GM19455 (cell line): ENCODE data around the gene SLC5A5.
"Not testable (repeated sequence)": the region's sequence is repeated elsewhere in the genome, so short reads cannot be mapped to it uniquely, and the experiment has no call there.

Experiments used
- ATAC-seq: cut with Tn5 transposase; IDR thresholded peaks from one replicate; pipeline ENCODE4 v1.9.1; 2021; ENCODE audit not compliant: unreplicated experiment

SLC5A5 gene

GRCh38 chr19:17918151-17918550 is 46.4 kb downstream of the SLC5A5 start:
- not testable (repeated sequence) for ATAC-seq

- ATAC-seq = not testable (repeated sequence)
Observed at GRCh38 chr19:17919122-17919521, 47.4 kb downstream of the SLC5A5 start.

DNA sequence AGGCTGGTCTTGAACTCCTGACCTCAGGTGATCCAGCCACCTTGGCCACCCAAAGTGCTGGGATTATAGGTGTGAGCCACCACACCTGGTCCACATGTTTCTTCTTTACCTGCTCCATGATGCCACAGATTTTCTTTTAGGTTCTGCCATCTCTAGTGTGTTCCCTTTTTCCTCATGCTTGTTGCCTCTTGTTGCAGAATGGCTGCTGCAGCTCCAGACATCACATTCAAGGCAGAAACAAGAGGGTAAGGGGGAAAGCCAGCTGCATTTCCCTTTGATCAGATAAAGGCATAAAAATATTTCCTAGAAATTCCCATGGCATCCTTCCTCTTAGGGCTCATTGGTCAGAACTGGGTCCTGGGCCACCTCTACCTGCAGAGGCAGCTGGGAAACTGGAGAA is 48.8 kb downstream of the SLC5A5 start:
- ATAC-seq = no peak

GRCh38 chr19:17922138-17922537 is 50.4 kb downstream of the SLC5A5 start:
- no peak for ATAC-seq

DNA sequence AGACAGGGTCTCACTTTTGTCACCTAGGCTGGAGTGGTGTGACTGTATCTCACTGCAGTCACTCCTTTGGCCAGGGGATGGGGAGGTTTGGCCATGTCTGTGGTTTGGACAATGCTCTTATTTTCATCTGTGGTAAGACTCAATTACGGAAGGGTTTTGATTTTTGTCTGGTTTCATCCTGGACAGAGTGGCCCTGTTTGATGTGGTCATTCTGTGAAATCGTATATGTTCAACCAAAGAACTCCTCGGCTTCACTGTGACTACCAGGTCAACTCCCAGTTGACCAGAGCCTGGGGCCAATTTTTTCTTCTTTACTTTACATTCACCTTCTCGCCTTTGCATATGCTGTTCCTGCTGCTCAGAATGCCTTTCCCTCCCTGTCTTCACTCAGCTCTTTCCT is 54.3 kb downstream of the SLC5A5 start:
- ATAC-seq = no peak

GRCh38 chr19:17929056-17929455 is 57.3 kb downstream of the SLC5A5 start:
- no peak for ATAC-seq

DNA sequence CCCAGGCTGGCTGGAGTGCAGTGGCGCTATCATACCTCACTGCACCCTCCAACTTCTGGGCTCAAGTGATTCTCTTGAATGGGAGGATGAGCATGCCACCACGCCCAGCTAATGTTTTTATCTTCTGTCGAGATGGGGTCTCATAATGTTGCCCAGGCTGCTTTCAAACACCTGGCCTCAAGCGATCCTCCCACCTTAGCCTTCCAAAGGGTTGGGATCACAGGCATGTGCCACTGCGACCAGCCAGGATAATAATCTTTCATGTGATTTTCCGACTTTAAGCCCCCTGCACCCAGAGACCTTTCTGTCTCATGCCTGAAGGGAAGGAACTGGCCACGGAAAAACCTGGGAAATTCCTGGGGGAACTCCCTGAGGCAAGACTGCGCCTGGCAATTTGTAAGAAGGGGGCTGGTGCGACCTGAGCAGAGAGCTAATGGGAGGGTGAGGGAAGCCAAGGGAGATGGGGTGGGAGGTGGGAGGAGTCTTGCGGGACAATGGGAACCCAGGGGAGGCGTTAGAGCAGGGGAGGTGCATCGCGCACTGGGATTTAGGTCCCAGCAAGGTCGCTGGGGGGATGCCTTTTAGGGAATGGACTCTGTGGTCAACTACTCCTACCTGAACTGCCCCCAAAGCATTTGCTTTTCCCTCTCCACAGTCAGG is 59.9 kb downstream of the SLC5A5 start:
- ATAC-seq = no peak

DNA sequence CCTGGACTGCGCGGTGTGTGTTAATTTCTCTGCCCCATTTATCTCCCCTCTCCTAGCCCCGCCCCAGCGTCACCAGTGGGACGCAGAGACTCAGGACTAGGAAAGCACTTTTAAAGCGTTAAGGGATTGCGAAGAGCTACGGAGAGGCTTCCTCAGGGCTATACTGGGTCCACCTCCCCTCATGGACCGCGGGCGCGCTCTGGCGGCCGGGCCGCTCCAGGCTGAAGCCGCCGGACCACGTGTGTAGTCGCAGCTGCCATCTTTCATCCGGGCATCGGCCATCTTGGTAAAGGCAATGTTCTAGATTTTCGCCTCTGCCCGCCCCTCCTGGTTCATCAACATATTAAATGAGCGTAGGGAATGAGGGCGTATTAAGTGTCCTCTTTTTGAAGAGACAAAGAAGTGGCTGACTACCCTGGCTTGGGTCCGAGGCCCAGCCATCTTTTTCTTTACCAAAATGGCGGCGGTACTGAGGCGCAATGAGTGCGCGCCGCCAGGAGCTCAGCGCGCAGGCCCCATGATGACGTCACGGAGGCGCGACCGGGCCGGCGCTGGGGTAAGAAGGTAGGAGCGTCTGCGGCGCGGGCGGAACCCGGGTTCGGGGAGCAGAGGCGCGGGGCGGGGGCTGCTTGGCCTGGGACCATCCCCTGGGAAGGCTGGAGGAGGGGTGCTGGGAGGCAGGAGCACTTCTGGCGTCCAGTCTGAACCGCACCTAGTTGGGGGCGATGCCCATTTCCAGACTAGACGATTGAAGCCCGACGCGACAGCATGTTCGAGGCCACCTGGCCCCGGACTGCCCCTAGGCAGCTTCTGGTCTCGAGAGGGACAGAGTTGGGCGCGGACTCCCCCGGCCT is 61.0 kb downstream of the SLC5A5 start, which contains the start of gene CCDC124:
Gene CCDC124 (plus strand): TSS at position 531 of the 854 bp plus-strand sequence. CDS start 3,406 bp downstream, outside the sequence.
- ATAC-seq = peak; percentile 67

DNA sequence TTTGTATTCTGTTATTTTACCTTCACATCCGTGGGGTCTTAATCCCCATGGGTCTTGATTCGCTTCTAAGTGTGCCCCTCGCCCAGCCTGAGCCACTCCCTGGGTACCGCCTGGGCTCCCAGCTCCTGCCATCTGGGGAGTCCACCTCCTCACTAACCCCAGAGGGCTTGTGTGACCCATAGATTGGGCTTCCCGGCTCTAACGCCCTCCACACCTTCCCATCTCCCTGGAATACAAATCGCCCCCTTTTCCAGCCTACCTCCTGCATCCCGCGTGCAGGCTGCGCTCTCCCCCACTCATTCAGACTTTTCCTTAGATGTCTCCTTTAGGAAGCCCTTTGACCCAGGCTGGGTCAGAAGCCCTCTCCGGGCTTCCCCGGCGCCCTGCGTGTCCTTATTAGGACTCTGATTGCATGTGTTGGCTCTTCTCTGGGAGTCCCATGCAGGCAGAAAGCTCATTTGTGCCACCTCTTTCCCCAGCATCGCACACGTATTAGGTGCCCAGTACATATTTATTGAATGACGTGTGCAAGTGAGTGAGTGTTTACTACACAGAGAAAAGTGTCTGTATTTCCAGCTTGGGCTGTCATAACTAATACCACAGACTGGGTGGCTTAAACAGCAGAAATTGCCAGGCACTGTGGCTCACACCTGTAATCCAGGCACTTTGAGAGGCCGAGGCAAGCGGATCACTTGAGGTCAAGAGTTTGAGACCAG is 61.8 kb downstream of the SLC5A5 start:
- no peak for ATAC-seq

GRCh38 chr19:17936379-17936778 is 64.6 kb downstream of the SLC5A5 start:
- ATAC-seq = no peak

- no peak for ATAC-seq
Observed at GRCh38 chr19:17937371-17937900, 65.7 kb downstream of the SLC5A5 start.

DNA sequence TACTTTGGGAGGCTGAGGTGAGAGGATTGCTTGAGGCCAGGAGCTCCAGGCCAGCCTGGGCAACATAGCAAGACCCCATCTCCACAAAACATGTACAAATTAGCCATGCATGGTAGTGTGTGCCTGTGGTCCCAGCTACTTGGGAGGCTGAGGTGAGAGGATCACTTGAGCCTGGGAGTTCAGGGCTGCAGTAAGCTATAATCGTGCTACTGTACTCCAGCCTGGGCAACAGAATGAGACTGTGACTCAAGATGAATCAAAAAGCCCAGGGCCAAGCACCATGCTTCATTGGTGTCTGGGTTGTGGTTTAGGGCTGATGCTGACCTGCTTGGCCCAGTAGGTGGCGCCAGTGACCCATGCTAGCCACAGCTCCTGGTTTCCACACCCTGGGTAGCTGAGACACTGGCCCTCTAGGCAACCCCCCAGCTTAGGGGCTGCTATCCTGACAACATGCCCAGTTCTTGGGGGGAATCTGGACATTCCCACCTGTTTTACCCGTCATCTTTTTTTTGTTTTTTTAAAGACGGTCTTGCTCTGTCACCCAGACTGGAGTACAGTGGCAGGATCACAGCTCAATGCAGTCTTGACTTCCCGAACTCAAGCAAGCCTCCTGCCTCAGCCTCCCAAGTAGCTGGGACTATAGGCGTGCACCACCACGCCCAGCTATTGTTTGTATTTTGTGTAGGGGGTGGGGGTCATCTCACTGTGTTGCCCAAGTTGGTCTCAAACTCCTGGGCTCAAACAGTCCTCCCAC is 66.5 kb downstream of the SLC5A5 start:
- ATAC-seq = no peak

DNA sequence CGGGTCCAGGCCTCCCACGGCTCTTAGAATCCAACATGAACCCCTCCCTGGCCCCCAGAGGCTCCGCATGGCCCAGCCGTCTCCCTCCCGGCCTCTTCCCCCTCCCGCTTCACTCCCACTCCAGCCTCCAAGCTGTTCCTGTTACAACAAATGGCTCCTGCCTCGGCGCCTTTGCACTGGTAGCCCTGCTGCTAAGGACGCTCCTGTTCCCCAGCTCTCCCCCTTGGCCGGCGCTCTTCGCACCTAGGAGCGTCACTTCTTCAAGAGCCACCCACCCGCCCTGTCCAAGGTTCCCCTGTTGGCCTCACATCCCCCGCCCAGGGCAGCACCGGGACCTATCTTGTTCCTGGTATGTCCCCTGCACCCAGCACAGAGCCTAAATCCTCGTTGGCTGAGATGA is 70.4 kb downstream of the SLC5A5 start:
- no peak for ATAC-seq

GRCh38 chr19:17942582-17943273 is 71.0 kb downstream of the SLC5A5 start:
- no peak for ATAC-seq

GRCh38 chr19:17943274-17944221 is 71.8 kb downstream of the SLC5A5 start:
- no peak for ATAC-seq

GRCh38 chr19:17944301-17944700 is 72.6 kb downstream of the SLC5A5 start:
- ATAC-seq = no peak
